ENCODE measurements around the gene RAB8B. TPM values are rescaled to one million over a fixed set of nuclear protein-coding genes. Genes with fewer than 3 reads are reported as not detected.

RAB8B gene
- total and polyA plus RNA-seq, 11 donors: 2.5 to 32.6 (median 8.1) TPM

DNA sequence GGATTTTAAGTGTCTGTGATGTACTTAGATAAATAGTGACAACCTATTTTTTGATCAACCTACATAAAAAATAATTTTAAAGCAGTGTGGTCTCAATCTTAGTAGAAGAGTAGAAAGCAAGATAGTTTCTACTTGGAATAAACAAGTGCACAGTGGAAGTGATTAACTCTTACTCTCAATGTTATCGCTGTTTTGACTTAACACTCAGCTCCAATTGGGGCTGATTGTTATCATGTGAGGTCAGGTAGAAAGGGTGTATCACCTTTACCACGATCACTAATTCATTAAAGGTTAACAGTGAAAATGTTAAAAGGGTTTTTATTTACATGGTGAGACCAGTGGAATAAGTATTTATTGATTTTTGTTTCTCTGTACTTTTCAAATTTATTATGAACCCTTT is 65.6 kb downstream of the RAB8B start:
- Histone ChIP-seq H3K27me3 (no peaks in the 10 kb centered on the region), H3K4me3 (no peak overlapping the region), H3K27ac (no peak overlapping the region), H3K4me1 (peaks cover 0 to 7% (median 0%) of the 10 kb centered on the region in 12 donors), H3K36me3 (peaks cover 0 to 94% (median 25%) of the 10 kb centered on the region in 9 donors), H3K9me3 (no peaks in the 10 kb centered on the region)
- ATAC-seq: no peak
- no peak for DNase-seq
- intact Hi-C loops (cut with DNase I): no loop called here
- 89 to 95% (median 95%) methylated on average over 2 of the region's 2 CpGs for WGBS, 4 donors
- TF ChIP-seq, protein P1, sequence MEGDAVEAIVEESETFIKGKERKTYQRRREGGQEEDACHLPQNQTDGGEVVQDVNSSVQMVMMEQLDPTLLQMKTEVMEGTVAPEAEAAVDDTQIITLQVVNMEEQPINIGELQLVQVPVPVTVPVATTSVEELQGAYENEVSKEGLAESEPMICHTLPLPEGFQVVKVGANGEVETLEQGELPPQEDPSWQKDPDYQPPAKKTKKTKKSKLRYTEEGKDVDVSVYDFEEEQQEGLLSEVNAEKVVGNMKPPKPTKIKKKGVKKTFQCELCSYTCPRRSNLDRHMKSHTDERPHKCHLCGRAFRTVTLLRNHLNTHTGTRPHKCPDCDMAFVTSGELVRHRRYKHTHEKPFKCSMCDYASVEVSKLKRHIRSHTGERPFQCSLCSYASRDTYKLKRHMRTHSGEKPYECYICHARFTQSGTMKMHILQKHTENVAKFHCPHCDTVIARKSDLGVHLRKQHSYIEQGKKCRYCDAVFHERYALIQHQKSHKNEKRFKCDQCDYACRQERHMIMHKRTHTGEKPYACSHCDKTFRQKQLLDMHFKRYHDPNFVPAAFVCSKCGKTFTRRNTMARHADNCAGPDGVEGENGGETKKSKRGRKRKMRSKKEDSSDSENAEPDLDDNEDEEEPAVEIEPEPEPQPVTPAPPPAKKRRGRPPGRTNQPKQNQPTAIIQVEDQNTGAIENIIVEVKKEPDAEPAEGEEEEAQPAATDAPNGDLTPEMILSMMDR (IDR thresholded peaks at IDR 0.05): no peak
- no peak for TF ChIP-seq POLR2A (IDR thresholded peaks at IDR 0.05)

DNA sequence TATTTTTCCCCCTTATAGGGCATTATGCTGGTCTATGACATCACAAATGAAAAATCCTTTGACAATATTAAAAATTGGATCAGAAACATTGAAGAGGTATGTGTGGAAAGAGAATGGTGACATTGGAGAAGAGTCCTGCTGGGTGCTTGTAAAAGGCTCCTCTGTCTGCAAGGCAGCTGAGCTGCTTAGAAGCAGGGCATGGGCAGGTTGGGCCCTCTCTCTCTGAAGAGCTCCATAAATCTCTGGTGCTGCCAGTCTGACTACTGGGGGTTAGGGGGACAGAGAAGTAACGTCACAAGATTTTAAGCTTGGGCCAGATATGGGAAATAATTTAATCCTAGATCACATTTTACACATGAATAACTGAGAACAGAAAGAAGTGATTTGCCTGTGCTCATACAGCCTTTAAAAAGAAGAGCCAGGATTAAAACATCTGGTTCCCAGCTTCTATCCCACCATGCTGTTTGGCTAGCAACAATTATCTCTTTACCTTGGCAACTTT is 66.1 kb downstream of the RAB8B start:
- H3K36me3 ChIP-seq: peaks cover 0 to 94% (median 22%) of the 10 kb centered on the region in 9 donors
- TF ChIP-seq, protein P1 (IDR thresholded peaks at IDR 0.05): no peak
- no peak for TF ChIP-seq POLR2A (IDR thresholded peaks at IDR 0.05)
- H3K4me3 ChIP-seq: no peak overlapping the region
- no peak overlapping the region for H3K27ac ChIP-seq
- no peaks in the 10 kb centered on the region for H3K27me3 ChIP-seq
- WGBS, 4 donors: 87 to 96% (median 92%) methylated on average over 1 of the region's 1 CpG
- intact Hi-C loops (cut with DNase I): no loop called here
- H3K4me1 ChIP-seq: peaks cover 0 to 7% (median 0%) of the 10 kb centered on the region in 12 donors
- ATAC-seq: no peak
- no peak for DNase-seq
- H3K9me3 ChIP-seq: no peaks in the 10 kb centered on the region

DNA sequence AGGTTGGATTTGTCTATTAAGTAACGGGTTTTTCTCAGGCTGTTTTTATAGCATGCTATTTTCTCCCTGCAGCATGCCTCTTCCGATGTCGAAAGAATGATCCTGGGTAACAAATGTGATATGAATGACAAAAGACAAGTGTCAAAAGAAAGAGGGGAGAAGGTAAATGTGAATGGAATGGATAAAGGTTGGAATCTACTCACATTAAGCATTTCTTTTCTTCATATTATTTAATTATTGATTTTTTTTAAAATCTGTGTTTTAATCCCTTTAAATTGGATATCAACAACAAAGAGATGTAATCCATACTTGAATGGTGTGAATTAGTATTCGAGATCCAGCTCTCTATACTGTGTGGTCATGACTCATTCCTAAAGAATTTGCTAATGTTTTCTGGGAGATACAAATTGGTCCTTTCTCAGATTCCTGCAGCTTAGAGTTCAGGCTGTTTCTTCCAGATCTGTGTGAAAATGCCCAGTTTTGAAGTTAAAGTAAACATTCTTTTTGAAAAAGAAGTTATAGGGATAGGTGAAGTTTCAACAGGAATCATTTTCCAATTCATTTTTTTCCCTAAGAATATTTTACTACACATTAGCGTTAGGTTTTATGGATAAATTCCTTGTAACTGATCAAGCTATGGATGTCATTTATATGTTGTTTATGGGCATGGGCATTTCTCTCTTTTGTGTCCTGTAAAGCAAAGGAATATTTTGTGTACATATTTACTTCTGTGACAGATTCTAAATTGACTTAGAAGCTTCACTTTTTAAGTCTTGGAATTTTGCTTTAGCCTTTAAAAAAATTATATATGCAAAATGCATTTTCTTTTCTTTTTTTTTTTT is 67.2 kb downstream of the RAB8B start:
- TF ChIP-seq POLR2A (IDR thresholded peaks at IDR 0.05): no peak
- intact Hi-C loops (cut with DNase I): no loop called here
- DNase-seq: no peak
- Histone ChIP-seq H3K4me1 (peaks cover 0 to 10% (median 0%) of the 10 kb centered on the region in 12 donors), H3K27me3 (no peaks in the 10 kb centered on the region), H3K36me3 (peaks cover 0 to 93% (median 22%) of the 10 kb centered on the region in 9 donors), H3K27ac (no peak overlapping the region), H3K4me3 (no peak overlapping the region), H3K9me3 (no peaks in the 10 kb centered on the region)
- 67 to 78% (median 75%) methylated on average over 5 of the region's 5 CpGs for WGBS, 4 donors
- no peak for ATAC-seq

DNA sequence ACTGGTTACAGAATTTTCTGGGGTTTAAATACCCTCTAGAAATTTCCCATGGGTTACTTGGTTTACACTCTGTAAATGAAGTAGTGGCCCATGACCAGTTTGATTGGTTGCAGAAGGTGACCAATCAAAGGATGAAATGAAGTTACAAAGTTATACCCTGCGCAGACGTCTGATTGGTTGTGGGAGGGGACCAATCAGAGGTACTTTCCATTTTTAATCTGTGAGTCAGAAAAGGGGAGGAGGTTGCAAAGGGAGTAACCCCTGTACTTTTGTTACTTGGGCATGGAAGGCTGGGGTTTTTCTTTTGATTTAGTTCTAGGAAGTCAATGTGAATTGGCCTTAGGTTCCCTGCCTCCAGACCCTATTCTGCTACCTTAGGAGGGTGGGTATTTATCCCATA is 69.3 kb downstream of the RAB8B start:
- intact Hi-C loops (cut with DNase I): no loop called here
- Histone ChIP-seq H3K27me3 (no peaks in the 10 kb centered on the region), H3K9me3 (no peaks in the 10 kb centered on the region), H3K4me1 (peaks cover 0 to 10% (median 0%) of the 10 kb centered on the region in 12 donors), H3K27ac (no peak overlapping the region), H3K4me3 (no peak overlapping the region), H3K36me3 (peaks cover 0 to 94% (median 27%) of the 10 kb centered on the region in 9 donors)
- no peak for DNase-seq
- no peak for ATAC-seq
- no peak for TF ChIP-seq POLR2A (IDR thresholded peaks at IDR 0.05)
- TF ChIP-seq, protein P1 (IDR thresholded peaks at IDR 0.05): no peak
- WGBS, 4 donors: 90 to 100% (median 97%) methylated on average over 2 of the region's 2 CpGs

Measured in heart left ventricle (tissue), 16 donors.